ENCODE data around the gene MBD5.

Gene MBD5

GRCh38 chr2:148548716-148549400 lies 528.0 kb downstream of the MBD5 start:
- WGBS = 92% methylated on average over 7 of the region's 7 CpGs
- Histone ChIP-seq H3K27me3 (ENCODE audit: insufficient read depth, low read length) (peaks cover 6% of the 10 kb centered on the region), H3K9ac (ENCODE audit: low read depth, low read length) (no peak overlapping the region), H3K36me3 (ENCODE audit: insufficient read depth, low read length) (no peaks in the 10 kb centered on the region), H3K4me3 (ENCODE audit: low read length) (no peak overlapping the region), H3K4me1 (ENCODE audit: insufficient read depth, low read length) (peaks cover 7% of the 10 kb centered on the region), H3K27ac (ENCODE audit: low read depth, low read length) (no peak overlapping the region), H3K9me3 (ENCODE audit: insufficient read depth, low read depth, low read length) (no peaks in the 10 kb centered on the region)

DNA sequence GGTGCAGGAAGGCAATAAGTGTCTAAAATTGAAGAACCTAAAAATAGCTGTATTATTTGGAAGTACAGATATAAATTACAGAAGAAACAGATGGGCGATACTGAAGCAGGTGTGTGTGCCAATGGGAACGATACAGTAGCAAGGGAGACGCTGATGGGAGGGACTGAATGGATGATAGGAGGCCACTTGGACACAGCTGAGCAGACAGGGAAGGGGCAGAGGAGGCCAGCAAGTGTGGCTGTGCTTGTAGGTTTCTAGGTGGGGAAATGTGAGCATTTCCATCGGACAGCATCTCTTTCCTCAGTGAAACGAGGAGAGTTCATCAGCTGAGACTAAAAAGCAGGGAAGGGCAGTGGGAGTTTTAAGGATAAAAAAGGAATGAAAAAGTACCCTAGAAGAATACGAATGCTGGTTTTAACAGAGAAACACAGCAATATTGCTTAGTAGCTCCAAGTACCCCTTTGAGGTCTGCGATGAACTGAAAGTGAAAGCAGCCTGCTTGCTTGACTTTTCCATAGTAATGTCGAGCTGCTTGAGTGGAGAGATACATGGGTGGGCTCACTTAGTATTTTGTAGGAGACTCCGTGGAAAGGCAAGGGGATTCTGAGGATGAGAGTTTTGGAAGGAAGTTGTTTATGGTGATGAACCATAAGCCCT lies 531.9 kb downstream of the MBD5 start:
- H3K27ac ChIP-seq (ENCODE audit: low read depth, low read length) = no peak overlapping the region
- H3K4me1 ChIP-seq (ENCODE audit: insufficient read depth, low read length) = peaks cover 27% of the 10 kb centered on the region
- H3K27me3 ChIP-seq (ENCODE audit: insufficient read depth, low read length) = peaks cover 6% of the 10 kb centered on the region
- H3K9me3 ChIP-seq (ENCODE audit: insufficient read depth, low read depth, low read length) = peaks cover 2% of the 10 kb centered on the region; the same call in 1 of the 2 replicates
- no peaks in the 10 kb centered on the region for H3K36me3 ChIP-seq (ENCODE audit: insufficient read depth, low read length)
- no peak overlapping the region for H3K4me3 ChIP-seq (ENCODE audit: low read length)
- H3K9ac ChIP-seq (ENCODE audit: low read depth, low read length) = no peak overlapping the region
- 94% methylated on average over 9 of the region's 9 CpGs for WGBS

DNA sequence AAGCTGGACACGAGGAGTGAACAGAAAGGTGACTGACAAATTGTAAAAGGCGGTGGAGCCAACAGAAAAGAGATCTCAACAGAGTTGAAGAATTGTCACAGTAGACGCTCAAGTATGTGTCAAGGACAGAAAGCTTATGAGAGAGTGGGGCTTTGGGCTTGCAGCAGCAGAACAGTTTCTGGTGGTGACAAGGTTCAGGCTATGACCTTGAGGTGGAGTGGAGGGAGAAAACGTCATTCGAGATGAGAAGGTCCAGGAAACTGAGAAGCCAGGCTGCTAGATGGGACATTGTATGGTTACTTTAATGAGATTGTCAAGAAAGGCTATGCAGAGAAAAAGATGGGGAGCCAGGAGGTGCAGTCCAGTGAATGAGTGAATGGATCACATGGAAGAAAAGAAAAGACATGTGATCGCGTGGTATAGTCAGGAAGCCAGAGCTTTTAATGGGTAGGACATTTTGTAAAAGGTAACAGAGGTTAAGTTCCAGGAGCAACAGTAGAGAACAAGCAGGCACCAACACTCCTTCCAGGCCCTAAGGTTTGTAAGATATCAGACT lies 532.5 kb downstream of the MBD5 start:
- H3K27ac ChIP-seq (ENCODE audit: low read depth, low read length) = no peak overlapping the region
- WGBS = 95% methylated on average over 7 of the region's 7 CpGs
- H3K27me3 ChIP-seq (ENCODE audit: insufficient read depth, low read length) = peaks cover 6% of the 10 kb centered on the region
- H3K4me1 ChIP-seq (ENCODE audit: insufficient read depth, low read length) = peaks cover 27% of the 10 kb centered on the region
- peaks cover 7% of the 10 kb centered on the region; the same call in 1 of the 2 replicates for H3K9me3 ChIP-seq (ENCODE audit: insufficient read depth, low read depth, low read length)
- H3K4me3 ChIP-seq (ENCODE audit: low read length) = no peak overlapping the region
- H3K9ac ChIP-seq (ENCODE audit: low read depth, low read length) = no peak overlapping the region
- H3K36me3 ChIP-seq (ENCODE audit: insufficient read depth, low read length) = no peaks in the 10 kb centered on the region

- H3K9ac ChIP-seq (ENCODE audit: low read depth, low read length) = peak overlapping the region; percentile 6; the same call in 1 of the 2 replicates
- H3K4me1 ChIP-seq (ENCODE audit: insufficient read depth, low read length) = peaks cover 27% of the 10 kb centered on the region
- peaks cover 7% of the 10 kb centered on the region; the same call in 1 of the 2 replicates for H3K9me3 ChIP-seq (ENCODE audit: insufficient read depth, low read depth, low read length)
- peaks cover 6% of the 10 kb centered on the region for H3K27me3 ChIP-seq (ENCODE audit: insufficient read depth, low read length)
- peak overlapping the region; percentile 74 for H3K27ac ChIP-seq (ENCODE audit: low read depth, low read length)
- H3K4me3 ChIP-seq (ENCODE audit: low read length) = peak overlapping the region; percentile 17
- no peaks in the 10 kb centered on the region for H3K36me3 ChIP-seq (ENCODE audit: insufficient read depth, low read length)
- WGBS = 9% methylated on average over 6 of the region's 6 CpGs
Observed at GRCh38 chr2:148554459-148555247, 533.8 kb downstream of the MBD5 start.

DNA sequence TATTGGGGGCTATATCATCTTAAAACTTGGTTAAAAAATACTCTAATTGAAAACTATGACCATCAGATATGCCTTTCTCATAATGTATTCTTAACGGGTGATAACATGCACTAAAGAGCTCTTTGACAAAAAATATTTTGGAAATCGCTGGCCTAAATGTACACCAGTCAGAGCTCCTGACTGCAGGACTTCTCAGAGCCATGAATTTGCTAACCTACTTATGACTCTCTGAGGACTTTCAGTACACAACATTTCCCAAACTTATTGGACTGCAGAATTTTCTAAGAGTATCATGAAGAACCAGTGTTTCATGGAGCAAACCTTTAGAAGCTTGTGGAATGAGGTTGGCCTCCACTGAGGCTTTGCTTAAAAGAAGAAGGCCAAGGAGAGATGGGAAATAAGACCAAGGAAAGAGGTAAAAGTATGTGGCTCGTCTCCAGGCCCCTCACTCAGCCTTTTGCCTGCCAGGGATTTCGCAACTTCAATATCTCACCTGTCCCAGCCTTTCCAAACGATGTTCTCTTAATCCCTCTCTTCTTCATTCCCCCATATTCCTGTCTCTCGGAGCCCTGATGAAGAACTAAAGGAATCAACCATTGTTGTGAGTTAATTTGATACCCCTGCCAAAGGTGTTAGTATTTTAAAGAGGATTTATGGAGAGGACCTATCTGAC lies 534.9 kb downstream of the MBD5 start:
- Histone ChIP-seq H3K4me3 (ENCODE audit: low read length) (no peak overlapping the region), H3K27ac (ENCODE audit: low read depth, low read length) (no peak overlapping the region), H3K9me3 (ENCODE audit: insufficient read depth, low read depth, low read length) (peaks cover 7% of the 10 kb centered on the region; the same call in 1 of the 2 replicates), H3K27me3 (ENCODE audit: insufficient read depth, low read length) (peaks cover 6% of the 10 kb centered on the region), H3K36me3 (ENCODE audit: insufficient read depth, low read length) (no peaks in the 10 kb centered on the region), H3K9ac (ENCODE audit: low read depth, low read length) (no peak overlapping the region), H3K4me1 (ENCODE audit: insufficient read depth, low read length) (peaks cover 27% of the 10 kb centered on the region)
- WGBS = 83% methylated on average over 6 of the region's 6 CpGs

DNA sequence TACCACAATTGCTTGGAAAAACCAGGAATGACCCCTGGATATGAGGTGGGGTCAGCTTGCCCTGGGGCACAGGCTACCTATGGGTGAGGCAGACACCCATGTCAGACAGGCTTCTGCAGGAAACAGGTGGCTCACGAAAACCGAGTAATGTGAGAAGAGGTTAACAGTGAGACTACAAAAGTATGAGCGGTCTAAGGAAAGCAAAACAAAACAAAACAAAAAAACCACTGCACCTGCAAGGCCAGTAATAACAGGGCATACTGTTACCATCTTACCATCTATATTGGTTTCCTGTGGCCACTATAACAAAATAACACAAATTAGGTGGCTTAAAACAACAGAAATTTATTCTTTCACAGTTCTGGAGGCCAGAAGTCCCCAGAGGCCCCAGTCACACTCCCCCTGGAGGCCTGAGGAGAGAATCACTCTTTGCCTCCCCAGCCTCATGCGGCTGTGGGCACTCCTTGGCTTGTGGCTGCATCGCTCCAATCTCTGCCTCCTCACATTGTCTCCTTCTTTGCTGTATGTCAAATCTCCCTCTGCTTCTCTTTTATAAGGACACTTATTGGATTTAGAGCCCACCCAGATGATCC lies 537.0 kb downstream of the MBD5 start:
- Histone ChIP-seq H3K4me1 (ENCODE audit: insufficient read depth, low read length) (peaks cover 27% of the 10 kb centered on the region), H3K9ac (ENCODE audit: low read depth, low read length) (no peak overlapping the region), H3K36me3 (ENCODE audit: insufficient read depth, low read length) (no peaks in the 10 kb centered on the region), H3K27ac (ENCODE audit: low read depth, low read length) (no peak overlapping the region), H3K4me3 (ENCODE audit: low read length) (no peak overlapping the region), H3K9me3 (ENCODE audit: insufficient read depth, low read depth, low read length) (peaks cover 7% of the 10 kb centered on the region; the same call in 1 of the 2 replicates), H3K27me3 (ENCODE audit: insufficient read depth, low read length) (peaks cover 6% of the 10 kb centered on the region)
- WGBS = 97% methylated on average over 5 of the region's 5 CpGs

DNA sequence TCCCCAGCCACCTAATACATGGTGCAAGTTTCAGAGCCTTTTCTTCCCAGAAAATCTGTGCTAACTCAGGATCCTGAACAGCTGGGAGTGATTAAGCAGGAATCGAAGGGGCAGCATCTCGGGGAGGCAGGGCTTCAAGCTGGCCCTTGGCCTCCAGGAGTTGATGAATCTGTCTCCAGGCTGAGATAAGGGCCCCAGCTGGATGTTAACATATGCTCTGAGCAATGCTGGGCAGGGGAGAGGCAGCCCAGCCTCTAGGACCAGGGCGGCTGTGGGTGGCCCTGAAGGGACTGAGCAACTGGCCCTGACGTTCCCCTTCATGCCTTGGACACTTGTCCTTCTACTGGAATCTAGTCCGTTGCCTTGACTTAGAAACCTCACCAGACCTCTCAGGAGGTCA lies 539.6 kb downstream of the MBD5 start:
- H3K9ac ChIP-seq (ENCODE audit: low read depth, low read length) = no peak overlapping the region
- H3K4me3 ChIP-seq (ENCODE audit: low read length) = no peak overlapping the region
- peaks cover 7% of the 10 kb centered on the region; the same call in 1 of the 2 replicates for H3K9me3 ChIP-seq (ENCODE audit: insufficient read depth, low read depth, low read length)
- H3K27me3 ChIP-seq (ENCODE audit: insufficient read depth, low read length) = no peaks in the 10 kb centered on the region
- no peak overlapping the region for H3K27ac ChIP-seq (ENCODE audit: low read depth, low read length)
- H3K4me1 ChIP-seq (ENCODE audit: insufficient read depth, low read length) = peaks cover 3% of the 10 kb centered on the region
- H3K36me3 ChIP-seq (ENCODE audit: insufficient read depth, low read length) = no peaks in the 10 kb centered on the region
- 85% methylated on average over 5 of the region's 5 CpGs for WGBS

DNA sequence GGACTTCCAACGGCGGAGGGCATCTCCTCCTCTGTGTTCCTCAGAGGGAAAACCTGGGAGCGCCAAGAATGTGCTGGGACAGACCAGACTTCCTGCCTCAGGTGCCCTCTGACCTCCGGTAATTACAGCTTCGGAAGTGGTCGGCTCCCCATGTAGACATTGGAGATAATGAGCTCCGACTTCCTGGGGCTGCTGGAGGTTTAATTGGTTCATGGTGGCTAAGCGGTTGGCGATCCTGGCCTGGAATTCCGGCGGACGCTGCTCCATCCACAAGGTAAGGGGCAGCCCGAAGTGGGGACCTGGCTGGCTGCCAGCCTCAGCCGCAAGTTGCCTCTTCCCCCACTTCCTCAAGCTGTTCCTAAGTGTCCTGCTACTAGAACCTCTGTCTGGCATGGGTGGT lies 540.5 kb downstream of the MBD5 start:
- peaks cover 7% of the 10 kb centered on the region; the same call in 1 of the 2 replicates for H3K9me3 ChIP-seq (ENCODE audit: insufficient read depth, low read depth, low read length)
- H3K27ac ChIP-seq (ENCODE audit: low read depth, low read length) = no peak overlapping the region
- 86% methylated on average over 14 of the region's 14 CpGs for WGBS
- no peaks in the 10 kb centered on the region for H3K27me3 ChIP-seq (ENCODE audit: insufficient read depth, low read length)
- H3K4me3 ChIP-seq (ENCODE audit: low read length) = no peak overlapping the region
- no peaks in the 10 kb centered on the region for H3K4me1 ChIP-seq (ENCODE audit: insufficient read depth, low read length)
- H3K9ac ChIP-seq (ENCODE audit: low read depth, low read length) = no peak overlapping the region
- no peaks in the 10 kb centered on the region for H3K36me3 ChIP-seq (ENCODE audit: insufficient read depth, low read length)

DNA sequence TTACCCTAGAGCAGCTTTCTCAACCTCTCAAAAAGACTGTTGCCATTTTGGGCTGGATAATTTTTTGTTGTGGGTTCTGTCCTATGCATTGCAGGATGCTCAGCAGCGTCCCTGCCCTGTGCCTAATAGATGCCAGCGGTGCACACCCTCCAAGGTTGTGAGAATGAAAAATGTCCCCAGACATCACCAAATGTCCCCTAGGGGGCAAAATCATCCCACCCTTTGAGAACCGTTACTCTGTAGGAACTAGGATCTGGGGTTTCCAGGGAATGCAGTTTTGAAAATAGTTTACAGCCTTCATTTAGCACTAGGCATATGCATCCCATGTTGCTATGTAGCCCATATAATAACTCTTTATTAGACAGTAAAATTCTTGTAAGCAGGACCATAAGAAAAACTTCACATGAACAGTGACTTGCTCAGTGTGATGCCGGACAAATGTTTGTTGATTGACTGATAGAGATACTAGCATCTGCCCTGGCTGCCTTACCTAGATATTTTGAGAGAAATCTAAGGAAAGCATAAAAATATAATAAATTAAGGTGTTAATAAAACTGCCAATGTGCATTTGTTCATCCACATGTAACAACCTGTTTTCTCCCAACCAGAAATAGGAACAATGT lies 544.5 kb downstream of the MBD5 start:
- Histone ChIP-seq H3K4me3 (ENCODE audit: low read length) (no peak overlapping the region), H3K9ac (ENCODE audit: low read depth, low read length) (no peak overlapping the region), H3K4me1 (ENCODE audit: insufficient read depth, low read length) (no peaks in the 10 kb centered on the region), H3K27ac (ENCODE audit: low read depth, low read length) (no peak overlapping the region), H3K27me3 (ENCODE audit: insufficient read depth, low read length) (no peaks in the 10 kb centered on the region), H3K36me3 (ENCODE audit: insufficient read depth, low read length) (no peaks in the 10 kb centered on the region), H3K9me3 (ENCODE audit: insufficient read depth, low read depth, low read length) (no peaks in the 10 kb centered on the region)
- 76% methylated on average over 4 of the region's 4 CpGs for WGBS
